Testis (tissue), 2 donors: ENCODE data around the gene EPHA3.

Experiments used
- CTCF ChIP-seq, 3 experiments: fragments of 450-650 bp in 2 of 3; fragments of 200-600 bp in 1 of 3; sonication (generic) in 1 of 3; IDR thresholded peaks; one replicate each; pipeline ENCODE4 v1.5.1; 2016 to 2019; ENCODE audit warnings: antibody characterized with exemption in 3 of 3, mild to moderate bottlenecking in 2 of 3, moderate library complexity in 1 of 3
- POLR2A ChIP-seq: fragments of 450-650 bp; IDR thresholded peaks from one replicate; pipeline ENCODE4 v1.6.1; 2017; ENCODE audit warnings: antibody characterized with exemption, mild to moderate bottlenecking, moderate library complexity

DNA sequence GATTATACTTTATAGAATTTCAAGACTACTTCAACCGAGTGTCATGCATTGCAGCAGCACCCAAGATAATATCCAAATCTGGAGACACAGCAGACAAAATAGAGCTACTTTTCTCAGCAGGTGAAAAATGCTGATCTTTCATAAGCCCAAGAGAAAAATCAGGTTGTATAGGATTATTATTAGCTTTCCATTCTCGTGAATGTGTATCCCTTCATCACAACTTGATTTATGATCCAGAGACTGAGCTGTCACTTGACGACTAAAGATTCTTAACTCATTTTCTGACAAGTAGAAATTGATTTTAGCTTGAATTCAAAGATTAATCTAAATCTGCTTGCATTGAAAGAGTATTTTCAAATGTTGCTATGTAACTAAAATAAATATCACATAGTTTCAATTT is 32.4 kb downstream of the EPHA3 start:
- TF ChIP-seq POLR2A, result no peak
- TF ChIP-seq CTCF (IDR thresholded peaks at IDR 0.05), result no peak
